T-helper 1 cell (primary cell): ENCODE results near the gene SENP8.
"Not testable (repeated sequence)": the region's sequence is repeated elsewhere in the genome, so short reads cannot be mapped to it uniquely, and the experiment has no call there.

Experiments
- DNase-seq, 5 donors: peaks; one replicate each; pipeline ENCODE4 v3.0.0-alpha.2; 2012 to 2020
- total RNA-seq, 4 donors: gene quantifications; one replicate each; lab custom pipeline; 2026; lab: John Stamatoyannopoulos, UW

The SENP8 gene
- 0.15 to 1.4 (median 0.85) reads per million in 4 donors for total RNA-seq

DNA sequence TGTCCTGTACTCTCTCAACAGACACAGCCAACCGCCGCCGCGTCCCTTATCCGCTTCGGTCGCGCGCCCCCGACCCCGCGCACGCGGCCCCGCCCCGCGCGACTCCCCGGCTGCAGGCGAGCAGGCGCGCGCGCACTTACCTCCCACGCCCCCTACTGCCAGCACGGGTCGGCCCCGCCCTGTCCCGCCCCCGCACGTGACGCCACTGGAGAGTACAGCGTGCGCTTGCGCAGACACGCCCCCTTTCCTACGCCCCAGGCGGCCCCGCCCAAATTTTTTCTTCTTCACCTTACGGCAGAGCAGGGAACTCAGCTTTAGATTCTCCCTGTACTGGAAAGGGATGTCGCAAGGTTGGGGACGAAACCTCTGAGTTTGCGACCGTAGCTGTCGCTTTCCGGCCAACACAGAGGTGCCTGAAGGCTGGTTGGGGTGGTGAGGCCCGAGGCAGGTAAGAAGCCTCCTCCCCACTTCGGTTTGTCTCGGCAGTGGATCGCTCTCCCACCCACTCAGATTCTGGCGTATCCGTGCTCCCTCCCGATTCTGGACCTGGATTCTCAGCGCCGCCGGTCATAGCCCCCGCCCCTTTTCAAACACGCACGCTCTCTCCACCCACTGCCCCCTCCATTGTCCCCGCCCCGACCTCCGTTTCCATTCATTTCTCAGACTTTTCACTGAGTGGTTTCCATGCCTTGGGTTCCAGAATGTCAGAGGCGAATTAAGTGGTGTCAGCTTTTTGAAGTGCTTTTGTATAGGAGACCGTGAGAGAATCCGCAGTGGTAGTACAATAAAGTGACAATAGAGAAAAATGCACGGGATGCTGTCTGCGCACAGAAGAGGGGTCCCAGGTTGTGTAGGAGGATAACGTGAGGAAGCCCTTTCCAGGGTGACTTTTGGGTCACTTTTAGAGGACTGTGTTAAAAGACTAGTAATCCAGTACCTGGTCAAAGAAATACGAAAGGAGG lies at the start of gene SENP8, which contains the start of gene MYO9A:
TSS of gene SENP8 (plus strand) at position 387 of the 962 bp plus-strand sequence. CDS start 21,221 bp downstream, outside the sequence.
TSS of gene MYO9A (minus strand) at position 134 of the 962 bp plus-strand sequence. CDS start 71,587 bp downstream, outside the sequence.
- DNase-seq = peak; percentile 97 to 99 (median 98)

DNA sequence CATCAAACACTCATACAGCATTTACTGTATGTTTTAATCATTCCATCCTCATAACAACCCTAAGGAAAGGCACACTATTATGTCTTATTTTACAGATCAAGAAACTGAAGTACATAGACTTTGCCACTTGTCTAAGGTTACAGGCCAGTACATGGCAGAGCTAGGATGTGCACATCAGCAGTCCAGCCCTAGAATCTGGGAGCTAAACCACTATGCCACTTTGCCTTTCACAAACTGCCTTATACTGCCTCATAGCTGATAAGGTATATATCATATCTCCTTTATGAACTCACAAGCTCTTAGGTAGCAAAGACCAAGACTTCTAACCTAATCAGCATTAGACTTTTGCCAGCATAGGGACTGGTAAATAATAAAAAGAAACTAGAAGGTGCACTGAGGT lies 49.3 kb upstream of the SENP8 start:
- DNase-seq = no peak

DNA sequence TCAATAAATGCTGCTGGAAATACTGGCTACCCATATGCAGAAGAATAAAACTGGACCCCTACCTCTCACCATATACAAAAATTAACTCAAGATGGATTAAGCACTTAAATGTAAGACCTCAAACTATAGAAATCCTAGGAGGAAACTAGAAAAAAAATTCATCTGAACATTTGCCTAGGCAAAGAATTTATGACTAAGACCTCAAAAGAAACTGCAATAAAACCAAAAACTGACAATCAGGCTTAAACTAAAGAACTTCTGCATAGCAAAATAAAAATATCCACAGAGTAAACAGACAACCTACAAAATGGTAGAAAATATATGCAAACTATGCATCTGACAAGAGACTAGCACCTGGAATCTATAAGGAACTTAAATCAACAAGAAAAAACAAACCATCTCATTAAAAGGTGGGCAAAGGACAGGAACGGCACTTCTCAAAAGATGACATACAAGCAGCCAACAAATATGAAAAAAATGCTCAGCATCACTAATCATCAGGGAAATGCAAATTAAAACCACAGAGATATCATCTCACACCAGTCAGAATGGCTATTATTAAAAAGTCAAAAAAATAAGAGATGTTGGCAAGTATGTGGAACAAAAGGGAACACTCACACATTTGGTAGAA lies 47.3 kb upstream of the SENP8 start:
- DNase-seq = no peak

DNA sequence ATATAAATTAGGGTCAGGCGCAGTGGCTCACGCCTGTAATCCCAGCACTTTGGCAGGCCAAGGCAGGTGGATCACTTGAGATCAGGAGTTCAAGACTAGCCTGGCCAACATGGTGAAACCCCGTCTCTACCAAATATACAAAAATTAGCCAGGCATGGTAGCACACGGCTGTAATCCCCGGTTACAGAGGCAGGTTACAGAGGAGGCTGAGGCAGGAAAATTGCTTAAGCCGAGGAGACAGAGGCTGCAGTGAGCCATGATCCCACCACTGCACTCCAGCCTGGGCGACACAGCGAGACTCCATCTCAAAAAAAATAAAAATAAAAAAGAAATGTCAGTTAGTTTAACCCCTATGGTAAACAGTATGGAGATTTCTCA lies 46.8 kb upstream of the SENP8 start:
- not testable (repeated sequence) for DNase-seq

DNA sequence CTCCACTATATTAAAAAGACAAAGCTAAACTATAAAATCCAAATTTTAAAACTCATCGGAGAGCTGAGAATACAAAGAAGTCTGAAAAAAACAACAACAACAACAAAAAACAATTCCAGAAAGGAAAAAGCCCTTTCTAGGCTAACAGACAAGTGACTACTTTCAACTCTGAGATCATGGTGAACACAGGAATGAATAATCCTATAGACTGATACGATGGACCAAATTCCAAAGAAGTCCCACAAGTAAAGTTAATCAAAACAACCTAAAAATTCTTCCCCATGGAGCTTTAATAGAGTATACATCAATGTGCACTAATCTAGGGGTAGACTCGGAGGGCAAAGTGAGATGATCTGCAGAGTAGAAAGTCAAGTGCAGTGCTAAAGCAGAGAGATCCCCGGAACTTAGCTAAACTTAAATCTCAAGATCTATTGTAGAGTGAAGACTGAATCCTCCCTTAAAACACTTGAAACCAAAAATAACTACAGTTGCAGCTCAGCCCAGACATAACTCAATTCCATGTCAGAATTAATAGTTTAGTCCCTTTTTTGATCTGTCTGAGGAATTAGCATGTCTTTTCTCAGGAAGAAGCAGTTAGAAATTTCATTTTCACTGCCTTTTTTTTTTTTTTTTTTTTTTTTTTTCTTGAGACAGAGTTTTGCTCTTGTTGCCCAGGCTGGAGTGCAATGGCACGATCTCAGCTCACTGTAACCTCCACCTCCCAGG lies 43.7 kb upstream of the SENP8 start:
- no peak for DNase-seq

DNA sequence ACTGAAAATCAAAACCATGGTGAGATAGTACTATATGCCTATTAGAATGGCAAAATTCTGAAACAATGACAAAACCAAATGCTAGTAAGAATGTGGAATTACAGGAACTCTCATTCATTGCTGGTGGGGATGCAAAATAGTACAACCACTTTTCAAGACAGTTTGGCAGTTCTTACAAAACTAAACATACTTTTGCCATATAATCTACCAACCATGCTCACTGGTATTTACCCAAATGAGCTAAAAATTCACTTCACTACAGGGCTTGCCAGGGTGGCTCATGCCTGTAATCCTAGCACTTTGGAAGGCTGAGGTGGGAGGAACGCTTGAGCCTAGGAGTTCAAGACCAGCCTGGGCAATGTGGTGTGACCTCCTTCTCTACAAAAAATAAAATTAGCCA lies 40.3 kb upstream of the SENP8 start:
- DNase-seq = no peak

DNA sequence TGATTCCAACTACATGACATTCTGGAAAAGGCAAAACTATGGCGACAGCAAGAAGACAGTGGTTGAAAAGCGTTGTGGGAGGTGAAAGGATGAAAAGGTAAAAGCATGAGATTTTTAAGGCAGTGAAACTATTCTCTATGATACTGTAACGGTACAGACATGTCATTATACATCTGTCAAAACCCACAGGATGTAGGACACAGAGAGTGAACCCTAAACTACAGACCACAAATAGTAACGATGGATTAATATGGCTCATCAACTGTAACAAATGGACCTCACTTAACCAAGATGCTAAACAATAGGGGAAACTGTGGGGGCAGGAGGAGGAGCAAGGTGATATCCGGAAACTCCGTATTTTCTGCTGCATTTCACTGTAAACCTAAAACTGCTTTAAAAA lies 39.3 kb upstream of the SENP8 start:
- DNase-seq = peak in 1 of 5 donors; percentile 3

DNA sequence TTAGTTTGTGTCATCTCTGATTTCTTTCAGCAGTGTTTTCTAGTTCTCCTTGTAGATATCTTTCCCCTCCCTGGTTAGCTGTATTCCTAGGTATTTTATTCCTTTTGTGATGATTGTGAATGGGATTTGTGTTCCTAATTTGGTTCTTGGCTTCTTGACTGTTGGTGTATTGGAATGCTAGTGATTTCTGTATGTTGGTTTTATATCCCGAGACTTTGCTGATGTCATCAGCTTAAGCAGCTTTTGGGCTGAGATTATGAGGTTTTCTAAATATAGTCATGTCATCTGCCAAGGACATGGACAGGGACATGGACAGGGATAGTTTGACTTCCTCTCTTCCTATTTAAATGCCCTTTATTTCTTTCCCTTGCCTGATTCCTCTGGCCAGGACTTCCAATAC lies 36.0 kb upstream of the SENP8 start:
- no peak for DNase-seq

DNA sequence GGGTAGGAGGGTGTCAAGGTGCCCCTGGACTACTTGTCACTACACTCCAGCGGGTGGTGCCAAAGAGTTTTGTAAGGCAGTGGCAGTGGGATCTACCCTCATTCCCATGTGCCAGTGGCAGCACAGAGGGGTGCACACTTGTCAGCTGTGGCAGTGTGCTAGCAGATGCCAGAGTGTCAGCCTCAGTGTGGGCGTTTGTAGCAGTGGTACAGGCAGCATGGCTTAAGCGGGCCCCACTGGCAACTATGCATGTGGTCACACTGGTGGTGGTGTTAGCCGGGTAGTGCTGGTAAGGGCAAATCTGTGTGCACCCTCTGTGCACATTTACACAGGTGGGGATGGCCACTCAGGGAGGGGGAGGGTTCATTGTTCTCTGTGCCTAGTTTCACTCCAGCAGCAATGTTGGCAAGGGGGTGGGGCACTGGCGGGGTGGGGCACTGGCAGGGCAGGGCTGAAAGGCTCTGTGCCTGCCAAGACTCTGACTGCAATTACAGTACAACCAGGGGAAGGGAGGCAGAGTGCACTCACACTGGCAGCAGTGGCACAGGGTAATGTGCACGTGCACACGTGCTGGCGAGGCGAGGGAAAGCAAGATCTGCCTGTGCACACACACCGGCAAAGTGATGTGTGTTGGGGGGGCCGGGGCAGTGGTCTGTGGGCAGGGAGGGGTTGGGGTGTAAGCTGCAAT lies 32.0 kb upstream of the SENP8 start:
- no peak for DNase-seq

DNA sequence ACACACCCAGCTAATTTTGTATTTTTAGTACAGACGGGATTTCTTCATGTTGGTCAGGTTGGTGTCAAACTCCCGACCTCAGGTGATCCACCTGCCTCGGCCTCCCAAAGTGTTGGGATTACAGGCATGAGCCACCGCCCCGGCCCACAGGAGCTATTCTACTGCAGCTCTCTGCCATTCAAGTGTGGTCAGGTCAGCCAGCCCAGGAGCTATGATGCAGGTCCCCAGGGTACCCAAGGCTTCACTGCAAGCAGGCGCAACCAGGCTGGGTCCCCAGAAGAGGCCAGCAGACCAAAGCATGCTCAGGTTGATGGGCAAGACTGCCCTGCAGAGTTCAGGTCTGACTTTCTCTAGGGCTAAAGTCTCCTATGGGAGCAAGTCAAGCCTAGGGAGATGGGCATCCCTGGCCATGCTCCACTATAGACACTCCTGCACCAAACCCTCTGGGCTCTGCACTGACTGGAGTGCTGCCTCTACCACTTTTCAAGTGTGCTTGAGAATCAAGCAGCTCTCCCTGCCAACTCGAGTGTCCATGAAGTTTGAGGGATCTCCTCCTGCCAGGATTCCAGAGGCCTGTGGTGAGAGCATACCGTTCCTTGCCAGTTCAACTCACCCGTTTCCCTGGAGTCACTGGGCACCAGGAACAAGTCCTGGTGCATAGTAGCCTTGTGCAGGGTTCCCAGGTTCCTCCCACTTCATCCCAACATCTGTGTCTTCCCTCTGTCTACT lies 31.1 kb upstream of the SENP8 start:
- DNase-seq = no peak

DNA sequence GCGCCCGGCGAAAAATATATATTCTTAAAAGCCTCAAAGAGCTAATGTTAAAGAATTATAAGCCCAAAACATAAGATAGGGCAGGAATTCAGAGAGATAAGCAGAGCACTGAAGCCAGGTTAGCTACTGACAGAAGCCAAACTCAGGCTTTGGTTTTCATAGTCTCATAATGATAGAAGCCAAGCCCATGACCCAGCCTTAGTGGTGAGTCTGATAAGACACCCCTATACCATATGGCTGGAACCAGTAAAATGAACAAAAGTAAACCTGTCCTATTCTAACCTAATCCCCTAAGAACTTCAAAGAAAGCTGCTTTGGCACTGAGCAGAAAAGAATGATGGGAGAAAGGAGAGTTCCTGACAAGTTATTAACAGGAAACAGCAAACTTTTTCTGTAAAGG lies 26.2 kb upstream of the SENP8 start:
- no peak for DNase-seq

DNA sequence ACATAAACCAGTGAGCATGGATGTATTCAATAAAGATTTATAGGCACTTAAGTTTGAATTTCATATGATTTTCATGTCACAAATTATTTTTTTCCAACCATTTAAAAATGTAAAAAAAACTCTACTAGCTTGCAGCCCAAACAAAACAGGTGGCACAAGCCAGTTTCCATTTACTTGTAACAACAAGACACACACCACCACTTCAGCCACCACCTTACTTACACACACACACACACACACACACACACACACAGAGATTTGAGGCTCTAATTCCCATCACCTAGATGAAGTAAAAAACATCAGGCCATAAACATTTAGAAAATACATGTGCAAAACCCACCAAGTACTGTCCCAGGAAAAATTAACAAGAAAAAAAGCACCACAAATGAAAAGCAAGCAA lies 25.5 kb upstream of the SENP8 start:
- DNase-seq = no peak

DNA sequence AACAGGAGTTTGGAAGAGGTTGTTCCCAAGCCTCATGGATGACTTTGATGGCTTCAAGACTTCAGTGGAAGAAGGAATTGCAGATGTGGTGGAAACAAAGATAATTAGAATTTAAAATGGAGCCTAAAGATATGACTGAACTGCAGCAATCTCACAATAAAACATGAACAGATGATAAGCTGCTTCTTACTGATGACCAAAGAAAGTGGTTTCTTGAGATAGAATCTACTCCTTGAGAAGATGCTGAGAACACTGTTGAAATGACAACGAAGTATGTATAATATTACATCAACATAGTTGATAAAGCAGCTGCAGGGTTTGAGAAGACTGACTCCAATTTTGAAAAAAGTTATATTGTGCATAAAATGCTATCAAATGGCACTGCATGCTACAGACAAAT lies 21.4 kb upstream of the SENP8 start:
- no peak for DNase-seq

DNA sequence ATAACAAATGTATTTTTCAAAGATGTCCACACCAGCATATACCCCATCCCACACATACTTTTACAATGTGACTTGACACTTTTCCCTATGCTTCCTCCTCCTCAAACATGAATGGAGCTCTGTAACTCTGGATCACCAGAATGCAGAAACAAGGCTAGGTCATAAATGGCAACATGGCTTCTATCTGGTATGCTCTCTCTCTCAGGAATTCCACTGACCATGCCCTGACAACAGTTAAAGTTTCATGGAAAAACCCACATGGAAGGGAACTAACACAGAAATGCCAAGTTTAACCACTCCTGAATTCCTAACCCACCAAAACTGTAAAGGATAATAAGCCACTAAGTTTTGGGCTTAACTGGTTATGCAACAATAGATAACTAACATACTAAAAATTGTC lies 20.2 kb upstream of the SENP8 start:
- DNase-seq = no peak

DNA sequence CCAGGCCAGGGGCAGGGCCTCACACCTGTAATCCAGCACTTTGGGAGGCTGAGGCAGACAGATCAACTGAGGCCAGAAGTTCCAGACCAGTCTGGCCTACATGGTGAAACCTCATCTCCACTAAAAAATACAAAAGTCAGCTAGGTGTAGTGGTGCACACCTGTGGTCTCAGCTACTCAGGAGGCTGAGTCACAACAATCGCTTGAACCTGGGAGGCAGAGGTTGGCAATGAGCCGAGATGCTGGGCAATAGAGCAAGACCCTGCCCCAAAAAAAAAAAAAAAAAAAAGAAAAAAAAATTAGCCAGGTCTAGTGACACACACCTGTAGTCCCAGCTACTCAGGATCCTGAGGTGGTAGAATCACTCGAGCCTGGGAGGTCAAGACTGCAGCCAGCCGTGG lies 19.0 kb upstream of the SENP8 start:
- DNase-seq = no peak

DNA sequence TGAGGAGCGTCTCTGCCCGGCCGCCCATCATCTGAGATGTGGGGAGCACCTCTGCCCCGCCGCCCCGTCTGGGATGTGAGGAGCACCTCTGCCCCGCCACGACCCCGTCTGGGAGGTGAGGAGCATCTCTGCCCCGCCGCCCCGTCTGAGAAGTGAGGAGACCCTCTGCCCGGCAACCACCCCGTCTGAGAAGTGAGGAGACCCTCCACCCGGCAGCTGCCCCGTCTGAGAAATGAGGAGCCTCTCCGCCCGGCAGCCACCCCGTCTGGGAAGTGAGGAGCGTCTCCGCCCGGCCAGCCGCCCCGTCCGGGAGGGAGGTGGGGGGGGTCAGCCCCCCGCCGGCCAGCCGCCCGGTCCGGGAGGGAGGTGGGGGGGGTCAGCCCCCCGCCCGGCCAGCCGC lies 17.7 kb upstream of the SENP8 start:
- DNase-seq = not testable (repeated sequence)

DNA sequence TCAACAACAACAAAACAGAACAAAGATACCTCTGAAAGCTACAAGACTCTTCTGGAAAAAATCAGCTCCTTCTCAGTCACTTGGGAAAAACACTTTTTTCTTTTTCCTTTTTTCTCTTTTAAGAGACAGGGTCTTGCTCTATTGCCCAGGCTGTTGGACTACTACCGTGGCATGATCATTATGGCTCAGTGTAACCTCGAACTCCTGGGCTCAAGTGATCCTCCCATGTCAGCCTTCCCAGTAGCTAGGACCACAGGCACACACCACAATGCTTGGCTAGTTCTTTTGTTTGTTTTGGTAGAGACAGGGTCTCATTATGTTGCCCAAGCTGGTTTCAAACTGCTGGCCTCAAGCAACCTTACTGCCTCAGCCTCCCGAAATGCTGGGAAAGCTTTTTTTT lies 13.1 kb upstream of the SENP8 start:
- DNase-seq = no peak

DNA sequence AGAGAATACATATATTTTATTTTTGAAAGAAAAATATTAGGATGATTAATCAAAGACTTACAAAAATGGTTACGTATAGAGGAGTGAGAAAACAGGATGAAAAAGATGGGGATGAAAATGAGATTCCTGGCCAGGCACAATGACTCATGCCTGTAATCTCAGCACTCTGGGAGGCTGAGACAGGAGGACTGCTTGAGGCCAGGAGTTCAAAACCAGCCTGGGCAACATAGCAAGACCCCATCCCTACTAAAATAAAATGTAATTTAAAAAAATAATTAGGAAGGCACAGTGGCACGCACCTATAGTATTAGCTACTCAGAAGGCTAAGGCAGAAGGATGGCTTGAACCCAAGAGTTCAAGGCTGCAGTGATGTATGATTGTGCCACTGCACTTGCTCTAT lies 12.1 kb upstream of the SENP8 start:
- no peak for DNase-seq

DNA sequence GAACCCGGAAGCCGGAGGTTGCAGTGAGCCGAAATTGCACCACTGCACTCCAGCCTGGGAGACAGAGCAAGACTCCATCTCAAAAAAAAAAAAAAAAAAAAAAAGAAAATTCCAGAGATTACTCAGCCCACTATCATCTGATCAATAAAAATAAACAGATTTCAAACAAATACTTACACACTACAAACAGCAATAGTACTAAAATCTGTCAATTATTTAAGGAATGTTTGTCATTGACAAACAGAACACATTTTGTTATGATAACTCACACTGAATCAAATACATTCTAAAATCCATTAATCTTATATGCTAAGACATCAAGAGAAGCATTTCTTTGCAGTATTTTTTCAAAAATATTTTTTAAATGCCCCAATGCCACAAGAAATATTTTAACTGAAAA lies 7.8 kb upstream of the SENP8 start:
- DNase-seq = no peak

DNA sequence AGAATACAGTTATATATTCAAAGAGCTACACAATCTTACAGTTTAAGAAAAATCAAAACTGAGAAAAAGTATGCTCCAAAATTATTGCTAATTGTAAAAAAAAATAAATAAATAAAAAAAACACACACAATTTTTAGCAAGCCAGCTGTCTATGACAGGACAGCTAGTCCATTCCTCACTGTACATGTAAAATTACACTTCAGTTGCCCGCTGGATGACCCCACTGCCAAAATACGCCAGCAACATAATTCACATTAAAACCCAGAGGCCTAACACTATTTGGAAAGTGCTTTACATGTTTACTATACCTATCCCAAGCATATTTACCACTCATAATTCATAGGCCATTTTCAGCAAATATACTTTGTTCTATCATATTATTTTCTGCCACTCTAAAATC lies 6.1 kb upstream of the SENP8 start:
- no peak for DNase-seq

DNA sequence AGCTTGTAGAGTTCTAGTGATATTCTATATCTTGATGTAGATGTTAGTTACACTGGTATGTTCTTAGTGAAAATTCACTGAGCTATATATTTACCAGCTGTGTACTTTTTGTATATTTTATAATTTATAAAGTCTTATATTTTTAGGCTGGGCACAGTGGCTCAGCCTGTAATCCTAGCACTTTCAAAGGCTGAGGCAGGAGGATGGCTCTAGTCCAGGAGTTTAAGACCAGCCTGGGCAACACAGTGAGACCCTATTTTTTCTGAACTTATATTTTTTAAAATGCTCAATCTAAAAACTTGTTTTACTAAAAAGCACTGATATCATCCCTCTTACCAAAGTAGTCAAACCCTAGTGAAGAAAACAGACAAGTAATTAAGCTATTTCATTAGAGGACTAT lies 5.4 kb upstream of the SENP8 start:
- no peak for DNase-seq
